Osteocyte (in vitro differentiated cells): ENCODE data around the gene PDIK1L. TPM values are rescaled to one million over a fixed set of nuclear protein-coding genes. Genes with fewer than 3 reads are reported as not detected.
A peak's percentile ranks its signal among the peaks of the same experiment; 100 is the strongest.
"Not testable (repeated sequence)": the region's sequence is repeated elsewhere in the genome, so short reads cannot be mapped to it uniquely, and the experiment has no call there.

Source experiments
- DNase-seq: peaks from one replicate; pipeline ENCODE4 v3.0.0; 2021; ENCODE audit warnings: mixed read lengths; ENCODE audit not compliant: unreplicated experiment; ENCODE audit errors: extremely low spot score
- H3K27ac Mint-ChIP-seq: one replicate; pipeline ENCODE4 v1.8.0; 2021; ENCODE audit warnings: mild to moderate bottlenecking, mixed read lengths; ENCODE audit not compliant: unreplicated experiment
- H3K27me3 Mint-ChIP-seq: one replicate; pipeline ENCODE4 v1.8.0; 2021; ENCODE audit warnings: mixed read lengths; ENCODE audit not compliant: unreplicated experiment
- H3K36me3 Mint-ChIP-seq: one replicate; pipeline ENCODE4 v1.8.0; 2021; ENCODE audit warnings: mixed read lengths; ENCODE audit not compliant: unreplicated experiment
- H3K4me1 Mint-ChIP-seq: one replicate; pipeline ENCODE4 v1.8.0; 2021; ENCODE audit warnings: mixed read lengths; ENCODE audit not compliant: unreplicated experiment
- H3K4me3 Mint-ChIP-seq: one replicate; pipeline ENCODE4 v1.8.0; 2021; ENCODE audit warnings: mild to moderate bottlenecking, moderate library complexity, mixed read lengths; ENCODE audit not compliant: unreplicated experiment
- H3K9me3 Mint-ChIP-seq: one replicate; pipeline ENCODE4 v1.8.0; 2021; ENCODE audit warnings: mixed read lengths; ENCODE audit not compliant: unreplicated experiment
- CTCF ChIP-seq: fragments of 200-600 bp; sonication (generic); IDR thresholded peaks from 2 replicates; pipeline ENCODE4 v1.5.0; 2021; ENCODE audit warnings: antibody characterized with exemption, mild to moderate bottlenecking, moderate library complexity
- total RNA-seq: library from RNA; stranded (reverse); gene quantifications from 2 replicates; pipeline ENCODE4 v1.2.1, GENCODE V29; 2021

PDIK1L gene
- total RNA-seq, 1 donor from 2014 or later = 7.8 TPM

- peaks cover 9% of the 10 kb centered on the region for H3K4me1 Mint-ChIP-seq
Measured at GRCh38 chr1:26094677-26095383, 16.8 kb upstream of the PDIK1L start.

GRCh38 chr1:26096471-26096870 is 15.2 kb upstream of the PDIK1L start:
- no peak for TF ChIP-seq CTCF
- H3K4me1 Mint-ChIP-seq = peaks cover 9% of the 10 kb centered on the region
- H3K27me3 Mint-ChIP-seq = peaks cover 18% of the 10 kb centered on the region
- no peak overlapping the region for H3K27ac Mint-ChIP-seq
- DNase-seq = no peak
- H3K4me3 Mint-ChIP-seq = no peak overlapping the region
- H3K36me3 Mint-ChIP-seq = no peaks in the 10 kb centered on the region
- no peaks in the 10 kb centered on the region for H3K9me3 Mint-ChIP-seq

More at GRCh38 chr1:26094677-26095383, 16.8 kb upstream of the PDIK1L start:
- Mint-ChIP-seq H3K9me3 (no peaks in the 10 kb centered on the region), H3K27ac (no peak overlapping the region), H3K4me3 (no peak overlapping the region), H3K27me3 (peaks cover 30% of the 10 kb centered on the region), H3K36me3 (no peaks in the 10 kb centered on the region)
- TF ChIP-seq CTCF = peak; percentile 22
- no peak for DNase-seq

GRCh38 chr1:26097696-26098095 is 13.9 kb upstream of the PDIK1L start:
- no peak for TF ChIP-seq CTCF
- no peak overlapping the region for H3K27ac Mint-ChIP-seq
- H3K4me3 Mint-ChIP-seq = no peak overlapping the region
- H3K27me3 Mint-ChIP-seq = peaks cover 6% of the 10 kb centered on the region
- no peaks in the 10 kb centered on the region for H3K9me3 Mint-ChIP-seq
- no peak for DNase-seq
- no peaks in the 10 kb centered on the region for H3K36me3 Mint-ChIP-seq
- peaks cover 16% of the 10 kb centered on the region for H3K4me1 Mint-ChIP-seq

GRCh38 chr1:26098602-26099001 is 13.0 kb upstream of the PDIK1L start:
- Mint-ChIP-seq H3K27ac (no peak overlapping the region), H3K36me3 (no peaks in the 10 kb centered on the region), H3K4me3 (no peak overlapping the region), H3K4me1 (peaks cover 17% of the 10 kb centered on the region), H3K9me3 (no peaks in the 10 kb centered on the region), H3K27me3 (no peaks in the 10 kb centered on the region)
- TF ChIP-seq CTCF = no peak
- DNase-seq = no peak

GRCh38 chr1:26099780-26100179 is 11.8 kb upstream of the PDIK1L start:
- Mint-ChIP-seq H3K27ac (no peak overlapping the region), H3K4me1 (peaks cover 11% of the 10 kb centered on the region), H3K36me3 (no peaks in the 10 kb centered on the region), H3K9me3 (no peaks in the 10 kb centered on the region), H3K27me3 (no peaks in the 10 kb centered on the region), H3K4me3 (no peak overlapping the region)
- no peak for TF ChIP-seq CTCF
- DNase-seq = no peak

GRCh38 chr1:26100204-26100603 is 11.4 kb upstream of the PDIK1L start:
- not testable (repeated sequence) for H3K27ac Mint-ChIP-seq, H3K4me3 Mint-ChIP-seq, H3K27me3 Mint-ChIP-seq, H3K9me3 Mint-ChIP-seq, H3K36me3 Mint-ChIP-seq, DNase-seq
- H3K4me1 Mint-ChIP-seq = peaks cover 11% of the 10 kb centered on the region
